Esophagus muscularis mucosa (tissue), 4 donors: ENCODE results near the gene RNF111.
"Not testable (repeated sequence)": the region's sequence is repeated elsewhere in the genome, so short reads cannot be mapped to it uniquely, and the experiment has no call there.

Source experiments
- EP300 ChIP-seq: sonication (generic); formaldehyde crosslinking; IDR thresholded peaks from one replicate; pipeline ENCODE4 v1.6.1; 2017; ENCODE audit warnings: antibody characterized with exemption
- POLR2A ChIP-seq: fragments of 450-650 bp; IDR thresholded peaks from one replicate; pipeline ENCODE4 v1.6.1; 2017; ENCODE audit warnings: antibody characterized with exemption, moderate library complexity, mild to moderate bottlenecking, low read depth
- POLR2AphosphoS5 ChIP-seq, 2 donors: sonication (generic); formaldehyde crosslinking; IDR thresholded peaks; one replicate each; pipeline ENCODE4 v1.6.1; 2017; ENCODE audit warnings: antibody characterized with exemption in 2 of 2
- TF ChIP-seq, protein P1 (sequence below), 3 experiments: fragments of 200-600 bp in 2 of 3; fragments of 450-650 bp in 1 of 3; sonication (generic) in 2 of 3; IDR thresholded peaks; one replicate each; pipeline ENCODE4 v1.5.1; 2017 to 2019; ENCODE audit warnings: antibody characterized with exemption in 3 of 3, mild to moderate bottlenecking in 2 of 3, moderate library complexity in 1 of 3

DNA sequence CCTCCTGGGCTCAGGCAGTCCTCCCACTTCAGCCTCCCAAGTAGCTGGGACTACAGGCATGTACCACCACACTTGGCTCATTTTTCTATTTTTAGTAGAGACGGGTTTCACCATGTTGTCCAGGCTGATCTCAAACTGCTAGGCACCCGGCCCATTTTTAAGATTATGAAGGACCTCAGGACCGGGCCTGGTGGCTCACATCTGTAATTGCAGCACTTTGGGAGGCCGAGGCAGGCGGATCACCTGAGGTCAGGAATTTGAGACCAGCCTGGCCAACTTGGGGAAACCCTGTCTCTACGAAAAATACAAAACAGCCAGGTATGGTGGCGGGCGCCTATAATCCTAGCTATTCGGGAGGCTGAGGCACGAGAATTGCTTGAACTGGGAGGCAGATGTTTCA lies 12.8 kb downstream of the RNF111 start:
- TF ChIP-seq POLR2A; EP300; POLR2AphosphoS5 (IDR thresholded peaks at IDR 0.05): not testable (repeated sequence)
- TF ChIP-seq, protein P1, sequence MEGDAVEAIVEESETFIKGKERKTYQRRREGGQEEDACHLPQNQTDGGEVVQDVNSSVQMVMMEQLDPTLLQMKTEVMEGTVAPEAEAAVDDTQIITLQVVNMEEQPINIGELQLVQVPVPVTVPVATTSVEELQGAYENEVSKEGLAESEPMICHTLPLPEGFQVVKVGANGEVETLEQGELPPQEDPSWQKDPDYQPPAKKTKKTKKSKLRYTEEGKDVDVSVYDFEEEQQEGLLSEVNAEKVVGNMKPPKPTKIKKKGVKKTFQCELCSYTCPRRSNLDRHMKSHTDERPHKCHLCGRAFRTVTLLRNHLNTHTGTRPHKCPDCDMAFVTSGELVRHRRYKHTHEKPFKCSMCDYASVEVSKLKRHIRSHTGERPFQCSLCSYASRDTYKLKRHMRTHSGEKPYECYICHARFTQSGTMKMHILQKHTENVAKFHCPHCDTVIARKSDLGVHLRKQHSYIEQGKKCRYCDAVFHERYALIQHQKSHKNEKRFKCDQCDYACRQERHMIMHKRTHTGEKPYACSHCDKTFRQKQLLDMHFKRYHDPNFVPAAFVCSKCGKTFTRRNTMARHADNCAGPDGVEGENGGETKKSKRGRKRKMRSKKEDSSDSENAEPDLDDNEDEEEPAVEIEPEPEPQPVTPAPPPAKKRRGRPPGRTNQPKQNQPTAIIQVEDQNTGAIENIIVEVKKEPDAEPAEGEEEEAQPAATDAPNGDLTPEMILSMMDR (IDR thresholded peaks at IDR 0.05): not testable (repeated sequence)
